IPS-20b (cell line): ENCODE data around the gene METTL4.

Experiments
- H3K27ac ChIP-seq: one replicate; pipeline ENCODE4 v1.5.1; 2013; ENCODE audit warnings: low read length
- H3K27me3 ChIP-seq: 2 replicates; pipeline ENCODE4 v1.6.1; 2013; ENCODE audit warnings: mild to moderate bottlenecking, low read length, inconsistent platforms; ENCODE audit not compliant: insufficient read depth
- H3K36me3 ChIP-seq: 2 replicates; pipeline ENCODE4 v1.6.1; 2013; ENCODE audit warnings: low read depth, mild to moderate bottlenecking, inconsistent platforms, low read length, moderate library complexity; ENCODE audit not compliant: insufficient read depth
- H3K4me1 ChIP-seq: 2 replicates; pipeline ENCODE4 v1.6.1; 2013; ENCODE audit warnings: mild to moderate bottlenecking, control low read depth, inconsistent platforms, low read length, moderate library complexity; ENCODE audit not compliant: insufficient read depth
- H3K4me3 ChIP-seq: 2 replicates; pipeline ENCODE4 v1.5.1; 2013; ENCODE audit warnings: mild to moderate bottlenecking, low read length, inconsistent platforms
- H3K9ac ChIP-seq: 2 replicates; pipeline ENCODE4 v1.6.1; 2013; ENCODE audit warnings: low read depth, mild to moderate bottlenecking, inconsistent platforms, low read length, moderate library complexity
- H3K9me3 ChIP-seq: 2 replicates; pipeline ENCODE4 v1.6.1; 2013; ENCODE audit warnings: mild to moderate bottlenecking, low read depth, low read length, inconsistent platforms; ENCODE audit not compliant: insufficient read depth

METTL4 gene, protein sequence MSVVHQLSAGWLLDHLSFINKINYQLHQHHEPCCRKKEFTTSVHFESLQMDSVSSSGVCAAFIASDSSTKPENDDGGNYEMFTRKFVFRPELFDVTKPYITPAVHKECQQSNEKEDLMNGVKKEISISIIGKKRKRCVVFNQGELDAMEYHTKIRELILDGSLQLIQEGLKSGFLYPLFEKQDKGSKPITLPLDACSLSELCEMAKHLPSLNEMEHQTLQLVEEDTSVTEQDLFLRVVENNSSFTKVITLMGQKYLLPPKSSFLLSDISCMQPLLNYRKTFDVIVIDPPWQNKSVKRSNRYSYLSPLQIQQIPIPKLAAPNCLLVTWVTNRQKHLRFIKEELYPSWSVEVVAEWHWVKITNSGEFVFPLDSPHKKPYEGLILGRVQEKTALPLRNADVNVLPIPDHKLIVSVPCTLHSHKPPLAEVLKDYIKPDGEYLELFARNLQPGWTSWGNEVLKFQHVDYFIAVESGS

DNA sequence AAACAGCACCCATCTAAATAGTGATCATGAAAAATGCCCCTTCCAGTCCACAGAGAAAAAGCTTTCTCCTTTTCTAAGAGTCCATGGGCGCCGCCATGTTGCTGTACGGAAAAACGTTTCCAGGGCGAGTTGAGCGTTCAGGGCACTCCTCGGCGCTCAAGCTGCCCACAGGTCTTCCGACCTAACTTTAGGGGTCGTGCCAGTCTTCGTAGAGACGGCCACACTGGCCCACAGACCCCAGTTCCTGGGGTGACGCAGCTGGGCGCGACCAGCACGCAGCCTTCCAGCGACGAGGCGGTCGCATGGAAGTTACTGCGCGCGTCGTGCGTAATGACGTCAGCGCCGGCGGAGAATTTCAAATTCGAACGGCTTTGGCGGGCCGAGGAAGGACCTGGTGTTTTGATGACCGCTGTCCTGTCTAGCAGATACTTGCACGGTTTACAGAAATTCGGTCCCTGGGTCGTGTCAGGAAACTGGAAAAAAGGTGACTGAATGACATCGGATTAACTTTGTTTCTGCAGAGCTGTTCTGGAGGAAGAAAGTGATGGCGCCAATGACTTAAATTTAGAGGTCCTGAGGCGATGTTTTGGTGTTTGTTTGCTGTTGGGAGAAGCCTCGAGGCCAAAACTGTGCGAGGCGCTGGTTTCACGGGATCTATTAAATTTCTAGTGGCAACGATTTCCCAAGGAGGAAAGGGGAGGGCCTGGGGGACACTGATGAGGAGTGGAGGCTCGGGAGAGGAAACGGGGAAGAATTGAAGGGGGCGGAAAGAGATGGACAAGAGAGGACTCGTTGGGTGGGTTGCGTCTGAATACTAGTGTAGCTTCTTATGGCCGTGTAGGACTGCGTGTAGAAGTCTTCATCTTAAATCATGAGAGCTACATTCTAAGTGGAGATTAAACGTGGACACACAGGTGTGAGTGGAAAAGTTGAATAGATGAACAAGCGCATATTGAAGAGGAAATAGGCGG is at the start of gene METTL4, which contains the start of gene NDC80:
Gene METTL4 (minus strand): TSS at position 306 of the 971 bp plus-strand sequence. CDS start 4,289 bp downstream, outside the sequence.
Gene NDC80 (plus strand): TSS at position 358 of the 971 bp plus-strand sequence. CDS start 1,429 bp downstream, outside the sequence.
- no peaks in the 10 kb centered on the region for H3K9me3 ChIP-seq
- H3K4me3 ChIP-seq, result peak within 1 kb of the TSS; percentile 98
- H3K9ac ChIP-seq, result peak within 1 kb of the TSS; percentile 97
- no peaks in the 10 kb centered on the region for H3K27me3 ChIP-seq
- H3K36me3 ChIP-seq, result peaks cover 26% of the 10 kb centered on the region
- H3K4me1 ChIP-seq, result peaks cover 18% of the 10 kb centered on the region
- H3K27ac ChIP-seq, result peak within 1 kb of the TSS; percentile 10

DNA sequence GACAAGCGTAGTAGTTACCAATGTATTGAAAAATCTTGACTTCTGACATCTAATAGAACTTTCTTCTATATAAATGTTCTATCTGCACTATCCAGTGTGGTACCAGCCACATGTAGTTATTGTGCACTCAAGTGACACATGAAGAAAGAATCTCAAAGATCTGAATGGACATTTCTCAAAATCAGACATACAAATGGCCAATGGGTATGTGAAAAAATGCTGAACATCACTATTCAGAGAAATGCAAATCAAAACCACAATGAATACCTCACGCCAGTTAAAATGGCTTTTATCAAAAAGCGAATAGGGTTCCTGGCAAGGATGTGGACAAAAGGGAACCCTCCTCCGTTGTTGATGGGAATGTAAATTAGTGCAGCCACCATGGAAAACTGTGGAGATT is 46.7 kb upstream of the METTL4 start:
- Histone ChIP-seq H3K9me3 (no peaks in the 10 kb centered on the region), H3K9ac (no peak overlapping the region), H3K36me3 (peaks cover 35% of the 10 kb centered on the region), H3K27ac (no peak overlapping the region), H3K27me3 (no peaks in the 10 kb centered on the region), H3K4me3 (no peak overlapping the region), H3K4me1 (no peaks in the 10 kb centered on the region)

GRCh38 chr18:2617401-2617998 is 46.2 kb upstream of the METTL4 start:
- H3K27ac ChIP-seq, result no peak overlapping the region
- H3K27me3 ChIP-seq, result no peaks in the 10 kb centered on the region
- H3K4me3 ChIP-seq, result no peak overlapping the region
- no peaks in the 10 kb centered on the region for H3K9me3 ChIP-seq
- no peaks in the 10 kb centered on the region for H3K4me1 ChIP-seq
- no peak overlapping the region for H3K9ac ChIP-seq
- peaks cover 40% of the 10 kb centered on the region for H3K36me3 ChIP-seq

GRCh38 chr18:2612996-2613395 is 41.7 kb upstream of the METTL4 start:
- H3K4me1 ChIP-seq, result no peaks in the 10 kb centered on the region
- H3K4me3 ChIP-seq, result no peak overlapping the region
- no peak overlapping the region for H3K27ac ChIP-seq
- no peaks in the 10 kb centered on the region for H3K9me3 ChIP-seq
- no peak overlapping the region for H3K9ac ChIP-seq
- no peaks in the 10 kb centered on the region for H3K27me3 ChIP-seq
- peaks cover 84% of the 10 kb centered on the region for H3K36me3 ChIP-seq

DNA sequence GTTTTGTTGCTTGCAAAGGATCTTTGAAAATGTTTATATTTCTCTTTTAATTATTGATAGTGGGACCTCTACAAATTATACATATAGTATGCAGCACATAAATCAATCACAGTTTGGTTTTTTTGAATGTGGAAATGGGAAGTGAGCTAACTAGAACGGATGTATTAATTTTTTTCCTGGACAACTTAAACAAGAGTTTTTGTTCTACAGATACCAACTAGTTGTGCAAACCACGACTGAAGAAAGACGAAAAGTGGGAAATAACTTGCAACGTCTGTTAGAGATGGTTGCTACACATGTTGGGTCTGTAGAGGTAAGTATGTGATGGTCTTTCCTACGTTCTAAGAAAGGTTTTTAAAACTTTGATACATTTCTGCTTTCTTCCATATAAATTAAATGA is 39.2 kb upstream of the METTL4 start:
- no peak overlapping the region for H3K4me3 ChIP-seq
- no peak overlapping the region for H3K27ac ChIP-seq
- H3K9me3 ChIP-seq, result no peaks in the 10 kb centered on the region
- H3K36me3 ChIP-seq, result peaks cover 90% of the 10 kb centered on the region
- no peaks in the 10 kb centered on the region for H3K27me3 ChIP-seq
- no peaks in the 10 kb centered on the region for H3K4me1 ChIP-seq
- no peak overlapping the region for H3K9ac ChIP-seq

GRCh38 chr18:2609604-2610003 is 38.3 kb upstream of the METTL4 start:
- Histone ChIP-seq H3K27me3 (no peaks in the 10 kb centered on the region), H3K36me3 (peaks cover 85% of the 10 kb centered on the region), H3K4me1 (no peaks in the 10 kb centered on the region)

DNA sequence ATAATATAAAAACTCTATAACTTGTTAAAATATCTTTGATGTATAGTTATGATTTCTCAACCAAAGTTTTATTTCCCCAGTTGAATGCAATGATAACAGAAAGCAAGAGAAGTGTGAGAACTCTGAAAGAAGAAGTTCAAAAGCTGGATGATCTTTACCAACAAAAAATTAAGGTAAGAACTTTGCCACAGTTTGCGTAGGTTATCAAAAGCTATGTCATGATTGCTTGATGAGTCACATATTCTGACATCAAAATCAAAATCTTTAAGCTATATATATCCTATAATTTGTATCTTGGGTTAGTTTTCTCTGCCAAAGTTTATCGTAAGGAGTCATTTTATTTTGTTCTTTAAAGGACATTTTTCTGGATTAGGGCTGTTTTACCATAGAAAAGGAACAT is 35.0 kb upstream of the METTL4 start:
- Histone ChIP-seq H3K36me3 (peaks cover 87% of the 10 kb centered on the region), H3K9ac (no peak overlapping the region)

More at GRCh38 chr18:2609604-2610003, 38.3 kb upstream of the METTL4 start:
- H3K27ac ChIP-seq, result no peak overlapping the region
- no peaks in the 10 kb centered on the region for H3K9me3 ChIP-seq
- no peak overlapping the region for H3K9ac ChIP-seq
- H3K4me3 ChIP-seq, result no peak overlapping the region

GRCh38 chr18:2602844-2603243 is 31.5 kb upstream of the METTL4 start:
- no peaks in the 10 kb centered on the region for H3K27me3 ChIP-seq
- H3K9me3 ChIP-seq, result no peaks in the 10 kb centered on the region
- H3K9ac ChIP-seq, result no peak overlapping the region
- H3K4me1 ChIP-seq, result no peaks in the 10 kb centered on the region
- H3K36me3 ChIP-seq, result peaks cover 89% of the 10 kb centered on the region
- no peak overlapping the region for H3K27ac ChIP-seq
- no peak overlapping the region for H3K4me3 ChIP-seq

More for the DNA sequence above, 35.0 kb upstream of the METTL4 start:
- Histone ChIP-seq H3K27ac (no peak overlapping the region), H3K4me3 (no peak overlapping the region), H3K4me1 (no peaks in the 10 kb centered on the region), H3K27me3 (no peaks in the 10 kb centered on the region), H3K9me3 (no peaks in the 10 kb centered on the region)

DNA sequence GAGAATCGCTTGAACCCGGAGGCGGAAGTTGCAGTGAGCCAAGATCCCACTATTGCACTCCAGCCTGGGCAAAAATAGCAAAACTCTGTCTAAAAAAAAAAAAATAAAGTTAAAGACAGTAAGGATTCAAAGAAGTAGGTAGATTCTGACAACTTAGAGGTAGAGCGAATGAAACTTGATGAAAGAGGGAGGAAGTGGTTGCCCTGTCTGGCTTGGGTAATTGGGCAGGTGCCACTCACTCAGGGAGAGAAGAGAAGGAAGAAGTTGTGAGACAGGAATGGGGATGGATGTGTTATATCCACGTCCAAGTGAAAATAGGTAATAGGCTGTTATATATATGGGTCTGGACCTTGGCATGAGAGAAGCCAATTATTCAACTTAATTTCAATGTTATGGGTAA is 26.3 kb upstream of the METTL4 start:
- Histone ChIP-seq H3K9me3 (no peaks in the 10 kb centered on the region; the same call in 1 of the 2 replicates), H3K4me1 (no peaks in the 10 kb centered on the region), H3K4me3 (no peak overlapping the region), H3K36me3 (peaks cover 88% of the 10 kb centered on the region), H3K27ac (no peak overlapping the region), H3K27me3 (no peaks in the 10 kb centered on the region), H3K9ac (no peak overlapping the region)

DNA sequence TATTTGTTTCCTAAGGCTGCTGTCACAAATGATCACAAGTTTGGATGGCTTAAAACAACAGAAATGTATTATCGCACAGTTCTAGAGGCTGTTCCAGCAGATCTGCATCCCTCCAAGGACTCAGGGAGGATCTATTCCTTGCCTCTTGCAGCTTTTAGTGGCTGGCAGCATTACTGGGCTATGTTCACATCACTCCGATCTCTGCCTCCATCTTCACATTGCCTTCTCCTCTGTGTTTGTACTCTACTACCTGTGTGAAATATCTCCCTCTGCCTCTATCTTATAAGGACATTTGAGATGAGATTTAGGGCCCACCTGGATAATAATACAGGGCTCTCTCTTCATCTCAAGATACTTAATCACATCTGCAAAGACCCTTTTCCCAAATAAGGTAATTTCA is 19.0 kb upstream of the METTL4 start:
- Histone ChIP-seq H3K36me3 (peaks cover 95% of the 10 kb centered on the region), H3K27ac (no peak overlapping the region)

DNA sequence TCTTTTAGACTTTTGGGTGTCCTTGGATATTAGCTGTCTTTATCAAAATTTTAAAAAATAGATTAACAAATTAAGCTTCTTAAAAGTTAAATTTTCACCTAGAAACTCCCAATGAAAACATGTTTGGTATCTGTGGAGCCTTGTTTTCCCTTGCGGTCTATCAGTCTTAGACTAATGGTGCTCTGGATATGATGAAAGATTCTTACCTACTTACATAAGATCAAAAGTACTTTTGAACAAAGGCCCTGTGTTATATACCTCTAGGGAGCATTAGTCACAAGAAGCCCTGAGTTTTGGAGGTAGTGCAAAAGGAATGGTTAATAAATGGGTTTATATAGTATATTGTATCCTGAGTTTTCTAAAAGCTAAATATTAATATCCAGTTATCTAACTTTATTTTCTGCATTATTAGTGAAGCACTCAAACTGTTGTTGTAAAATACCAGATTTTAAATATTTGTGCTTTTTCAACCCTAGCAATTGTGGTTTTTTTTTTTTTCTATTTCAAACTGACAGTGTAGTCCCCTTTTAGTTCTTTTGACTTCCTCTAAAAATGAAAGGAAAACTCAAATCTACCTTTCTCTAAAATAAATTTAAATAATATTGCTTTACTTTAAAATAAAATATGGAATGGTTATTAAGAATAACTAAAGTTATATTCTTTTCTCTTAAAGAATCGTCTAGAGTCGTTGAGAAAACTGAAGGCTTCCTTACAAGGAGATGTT is 18.2 kb upstream of the METTL4 start:
- H3K27me3 ChIP-seq, result no peaks in the 10 kb centered on the region
- no peaks in the 10 kb centered on the region for H3K9me3 ChIP-seq
- peaks cover 96% of the 10 kb centered on the region for H3K36me3 ChIP-seq
- no peak overlapping the region for H3K27ac ChIP-seq
- no peak overlapping the region for H3K9ac ChIP-seq
- no peaks in the 10 kb centered on the region for H3K4me1 ChIP-seq
- no peak overlapping the region for H3K4me3 ChIP-seq

More for the DNA sequence above, 19.0 kb upstream of the METTL4 start:
- Histone ChIP-seq H3K9ac (no peak overlapping the region), H3K4me1 (no peaks in the 10 kb centered on the region), H3K9me3 (no peaks in the 10 kb centered on the region; the same call in 1 of the 2 replicates), H3K27me3 (no peaks in the 10 kb centered on the region), H3K4me3 (no peak overlapping the region)
